Mammary epithelial cell (primary cell): Measurements from ENCODE around the gene DGKD.

ENCODE experiments used
- EZH2 ChIP-seq: IDR thresholded peaks from 2 replicates; pipeline ENCODE4 v1.6.1; 2012; ENCODE audit warnings: low read length, inconsistent platforms, borderline replicate concordance
- TF ChIP-seq, protein P1 (sequence below), 2 donors: IDR thresholded peaks in 1 of 2; conservative IDR thresholded peaks in 1 of 2; 2 replicates each; pipeline ENCODE4 v1.5.1; 2011 to 2012; ENCODE audit warnings: inconsistent platforms in 2 of 2, low read length in 2 of 2, mild to moderate bottlenecking in 2 of 2, control low read depth in 1 of 2, low read depth in 1 of 2; ENCODE audit not compliant: insufficient read depth in 1 of 2; ENCODE audit errors: extremely low read depth in 1 of 2

DNA sequence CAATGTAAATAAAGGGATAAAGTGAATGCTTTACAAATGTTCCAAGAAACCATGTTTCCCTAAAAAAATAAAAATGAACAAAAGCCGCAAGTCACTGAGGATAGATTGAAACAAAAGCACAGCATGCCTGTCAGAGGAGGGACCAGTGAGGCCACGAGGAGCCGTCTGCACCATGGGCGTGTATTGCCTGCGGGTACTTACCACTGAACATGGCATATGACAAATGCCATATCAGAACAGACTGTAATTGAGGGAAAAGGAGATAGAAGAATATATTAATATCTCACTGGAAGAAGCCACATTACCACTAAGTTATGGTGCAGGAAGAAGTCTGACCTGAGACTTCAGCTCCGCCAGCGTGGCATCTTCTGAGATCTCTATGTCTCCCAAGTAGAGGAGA, 136.5 kb downstream of the DGKD start:
- TF ChIP-seq, protein P1, sequence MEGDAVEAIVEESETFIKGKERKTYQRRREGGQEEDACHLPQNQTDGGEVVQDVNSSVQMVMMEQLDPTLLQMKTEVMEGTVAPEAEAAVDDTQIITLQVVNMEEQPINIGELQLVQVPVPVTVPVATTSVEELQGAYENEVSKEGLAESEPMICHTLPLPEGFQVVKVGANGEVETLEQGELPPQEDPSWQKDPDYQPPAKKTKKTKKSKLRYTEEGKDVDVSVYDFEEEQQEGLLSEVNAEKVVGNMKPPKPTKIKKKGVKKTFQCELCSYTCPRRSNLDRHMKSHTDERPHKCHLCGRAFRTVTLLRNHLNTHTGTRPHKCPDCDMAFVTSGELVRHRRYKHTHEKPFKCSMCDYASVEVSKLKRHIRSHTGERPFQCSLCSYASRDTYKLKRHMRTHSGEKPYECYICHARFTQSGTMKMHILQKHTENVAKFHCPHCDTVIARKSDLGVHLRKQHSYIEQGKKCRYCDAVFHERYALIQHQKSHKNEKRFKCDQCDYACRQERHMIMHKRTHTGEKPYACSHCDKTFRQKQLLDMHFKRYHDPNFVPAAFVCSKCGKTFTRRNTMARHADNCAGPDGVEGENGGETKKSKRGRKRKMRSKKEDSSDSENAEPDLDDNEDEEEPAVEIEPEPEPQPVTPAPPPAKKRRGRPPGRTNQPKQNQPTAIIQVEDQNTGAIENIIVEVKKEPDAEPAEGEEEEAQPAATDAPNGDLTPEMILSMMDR (conservative IDR thresholded peaks at IDR 0.05 in 1 of 2, IDR thresholded peaks at IDR 0.05 in 1 of 2; ENCODE audit: extremely low read depth in 1 of 2, insufficient read depth in 1 of 2, low read depth in 1 of 2, low read length in 2 of 2): no peak
- no peak for TF ChIP-seq EZH2
